ENCODE data around the gene PRF1. TPM values are rescaled to one million over a fixed set of nuclear protein-coding genes. Genes with fewer than 3 reads are reported as not detected.

Gene PRF1
- total and polyA plus RNA-seq, 2 experiments from 2014 or later = 0.13 TPM; not detected in 1

- TF ChIP-seq ZNF462 (CRISPR knock-in tag; IDR thresholded peaks at IDR 0.05) = no peak
- no peak for TF ChIP-seq EZH2phosphoT487 (IDR thresholded peaks at IDR 0.05; ENCODE audit: unreplicated experiment)
- TF ChIP-seq CREB1 (CRISPR knock-in tag; IDR thresholded peaks at IDR 0.05; ENCODE audit: low read depth) = no peak
- no peak for TF ChIP-seq POLR2AphosphoS5 (IDR thresholded peaks at IDR 0.05; ENCODE audit: low read depth)
- no peak for TF ChIP-seq STAT1 (IDR thresholded peaks at IDR 0.05; ENCODE audit: unreplicated experiment)
- TF ChIP-seq NANOG (IDR thresholded peaks at IDR 0.05; ENCODE audit: borderline replicate concordance) = no peak
- TF ChIP-seq ZNF114 (CRISPR knock-in tag; IDR thresholded peaks at IDR 0.05) = no peak
These were observed 11.4 kb upstream of the PRF1 start (continued) for GRCh38 chr10:70613941-70614340.

GRCh38 chr10:70607936-70608335 lies 5.4 kb upstream of the PRF1 start:
- Histone ChIP-seq H3K27me3 (ENCODE audit: insufficient read depth) (no peaks in the 10 kb centered on the region), H3F3A (replicated peaks; ENCODE audit: low read depth) (peaks cover 4% of the 10 kb centered on the region; the same call in 1 of the 2 replicates), H3K9me2 (ENCODE audit: insufficient read depth) (no peaks in the 10 kb centered on the region; the same call in 1 of the 2 replicates), H4K20me1 (replicated peaks; ENCODE audit: insufficient read depth) (no peaks in the 10 kb centered on the region), H3K4me2 (no peak overlapping the region), H3K27ac (ENCODE audit: low read depth) (no peak overlapping the region), H3K4me1 (ENCODE audit: insufficient read depth) (no peaks in the 10 kb centered on the region), H3K4me3 (no peak overlapping the region), H2AFZ (no peak overlapping the region), H3K79me2 (replicated peaks; ENCODE audit: insufficient read depth) (no peaks in the 10 kb centered on the region), H3K36me3 (ENCODE audit: insufficient read depth) (no peaks in the 10 kb centered on the region)
- no peaks in the 10 kb centered on the region for H3K4me1 Mint-ChIP-seq
- no peaks in the 10 kb centered on the region for H3K27me3 Mint-ChIP-seq (ENCODE audit: insufficient read depth, low read depth, poor library complexity)
- H3K9me3 Mint-ChIP-seq = no peaks in the 10 kb centered on the region; the same call in 1 of the 3 replicates
- DNase-seq (ENCODE audit: low spot score) = no peak
- ATAC-seq = no peak
- H3K36me3 Mint-ChIP-seq (ENCODE audit: low read depth) = no peaks in the 10 kb centered on the region
- H3K4me3 Mint-ChIP-seq = no peak overlapping the region
- no peak overlapping the region for H3K27ac Mint-ChIP-seq
- TF ChIP-seq ETS1 (IDR thresholded peaks at IDR 0.05) (no peak), CREB1 (CRISPR knock-in tag; IDR thresholded peaks at IDR 0.05; ENCODE audit: low read depth) (no peak), EZH2 (IDR thresholded peaks at IDR 0.05; ENCODE audit: low read depth, unreplicated experiment) (no peak), CTCF (conservative IDR thresholded peaks at IDR 0.05; ENCODE audit: low read depth in 2 of 2) (no peak)
